ENCODE results near the gene ZFP36L1.

The ZFP36L1 gene

GRCh38 chr14:68759017-68759560 is 33.8 kb downstream of the ZFP36L1 start:
- ChIA-PET CTCF (interaction anchor here (0.9 kb wide), 1 partner anchor 17 kb away, joined by 3 read pairs; no protein-coding TSS in a partner anchor), POLR2A (no interaction called here)
- no peak for DNase-seq (ENCODE audit: low read depth, low spot score)

GRCh38 chr14:68758301-68758700 is 34.6 kb downstream of the ZFP36L1 start:
- DNase-seq (ENCODE audit: low read depth, low spot score): no peak
- ChIA-PET POLR2A (no interaction called here), CTCF (no interaction called here)
- H3K4me3 ChIP-seq (ENCODE audit: low read depth, low read length): no peak overlapping the region
- TF ChIP-seq CTCF (IDR thresholded peaks at IDR 0.05; ENCODE audit: insufficient read depth, low read length, missing control alignments): no peak

More at GRCh38 chr14:68759017-68759560, 33.8 kb downstream of the ZFP36L1 start:
- no peak overlapping the region for H3K4me3 ChIP-seq (ENCODE audit: low read depth, low read length)
- no peak for TF ChIP-seq CTCF (IDR thresholded peaks at IDR 0.05; ENCODE audit: insufficient read depth, low read length, missing control alignments)

GRCh38 chr14:68757618-68758081 is 35.2 kb downstream of the ZFP36L1 start:
- CTCF ChIA-PET: no interaction called here
- POLR2A ChIA-PET: interaction anchor here (0.8 kb wide), 1 partner anchor 32 kb away, joined by 3 read pairs; no protein-coding TSS in a partner anchor
- no peak for DNase-seq (ENCODE audit: low read depth, low spot score)
- H3K4me3 ChIP-seq (ENCODE audit: low read depth, low read length): no peak overlapping the region
- TF ChIP-seq CTCF (IDR thresholded peaks at IDR 0.05; ENCODE audit: insufficient read depth, low read length, missing control alignments): no peak

GRCh38 chr14:68756734-68757133 is 36.1 kb downstream of the ZFP36L1 start:
- ChIA-PET CTCF (interaction anchor here (0.6 to 1.0 kb wide), 2 partner anchors 11 kb away, joined by 3 read pairs; no protein-coding TSS in a partner anchor), POLR2A (no interaction called here)
- no peak overlapping the region for H3K4me3 ChIP-seq (ENCODE audit: low read depth, low read length)
- TF ChIP-seq CTCF (IDR thresholded peaks at IDR 0.05; ENCODE audit: insufficient read depth, low read length, missing control alignments): no peak
- no peak for DNase-seq (ENCODE audit: low read depth, low spot score)

GRCh38 chr14:68756000-68756481 is 36.8 kb downstream of the ZFP36L1 start:
- TF ChIP-seq CTCF (IDR thresholded peaks at IDR 0.05; ENCODE audit: insufficient read depth, low read length, missing control alignments): no peak
- DNase-seq (ENCODE audit: low read depth, low spot score): no peak
- no peak overlapping the region for H3K4me3 ChIP-seq (ENCODE audit: low read depth, low read length)
- ChIA-PET CTCF (no interaction called here), POLR2A (interaction anchor here (0.6 kb wide), 1 partner anchor 201 kb away, joined by 3 read pairs; no protein-coding TSS in a partner anchor)

- no peak for DNase-seq (ENCODE audit: low read depth, low spot score)
- ChIA-PET CTCF (interaction anchor here (1.4 kb wide), 1 partner anchor 33 kb away, joined by 3 read pairs; no protein-coding TSS in a partner anchor), POLR2A (interaction anchor here (0.8 kb wide), 1 partner anchor 313 kb away, joined by 4 read pairs; no protein-coding TSS in a partner anchor)
- H3K4me3 ChIP-seq (ENCODE audit: low read depth, low read length): no peak overlapping the region
- no peak for TF ChIP-seq CTCF (IDR thresholded peaks at IDR 0.05; ENCODE audit: insufficient read depth, low read length, missing control alignments)
These were observed 37.9 kb downstream of the ZFP36L1 start for GRCh38 chr14:68755016-68755353.

All from AG04449 (cell line).